Measurements from ENCODE around the gene ARHGAP15.

ARHGAP15 gene

DNA sequence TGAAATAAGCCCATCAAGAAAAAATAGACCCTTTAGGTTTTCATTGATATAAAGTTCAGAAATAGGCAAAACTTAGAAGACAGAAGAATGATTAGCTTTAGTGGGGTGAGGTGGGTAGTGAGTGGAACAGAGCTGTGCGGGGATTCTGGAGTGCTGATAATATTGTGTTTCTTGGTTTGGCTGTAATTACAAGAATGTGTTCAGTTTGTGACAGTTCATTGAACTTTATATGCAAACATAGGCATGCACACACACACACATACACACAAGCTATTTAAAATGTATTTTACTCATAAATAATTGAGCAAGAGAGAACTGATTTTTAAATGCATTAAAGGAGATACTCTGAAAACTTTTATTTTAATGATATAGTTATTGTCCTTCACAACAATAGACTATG lies 17.1 kb downstream of the ARHGAP15 start:
- DNase-seq = no peak

DNA sequence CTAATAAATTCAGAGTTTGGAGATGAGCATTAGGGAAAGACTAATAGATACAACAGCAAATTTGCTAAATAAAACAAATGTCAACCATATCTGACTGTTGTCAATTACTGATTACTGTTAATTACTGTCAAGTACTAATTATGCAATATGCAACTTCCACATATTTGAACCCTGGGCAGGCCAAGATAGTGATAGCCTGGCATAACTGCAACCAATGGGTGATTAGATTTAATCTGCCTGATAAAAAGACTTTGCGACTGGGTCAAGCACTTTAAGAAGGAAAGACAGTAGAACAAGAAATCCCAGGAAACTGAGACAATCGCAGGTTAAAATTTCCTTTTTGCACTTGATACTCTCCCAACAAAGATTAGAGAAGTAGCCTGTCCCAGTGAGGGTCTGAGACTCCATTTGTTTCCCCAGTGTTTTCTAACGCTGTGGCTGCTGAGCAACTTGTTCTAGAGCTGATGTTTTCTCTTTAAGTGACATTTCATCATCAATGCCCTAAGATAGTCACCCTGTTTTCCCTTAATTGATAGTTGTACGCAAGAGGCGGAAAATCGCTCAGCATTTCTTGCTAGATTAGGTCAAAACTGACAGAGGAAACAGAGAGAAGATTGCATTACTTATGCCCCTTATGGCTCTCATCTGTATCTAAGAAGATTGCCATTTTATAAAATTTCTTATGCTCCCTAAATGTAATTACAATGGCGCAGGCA lies 17.8 kb downstream of the ARHGAP15 start:
- DNase-seq = no peak

DNA sequence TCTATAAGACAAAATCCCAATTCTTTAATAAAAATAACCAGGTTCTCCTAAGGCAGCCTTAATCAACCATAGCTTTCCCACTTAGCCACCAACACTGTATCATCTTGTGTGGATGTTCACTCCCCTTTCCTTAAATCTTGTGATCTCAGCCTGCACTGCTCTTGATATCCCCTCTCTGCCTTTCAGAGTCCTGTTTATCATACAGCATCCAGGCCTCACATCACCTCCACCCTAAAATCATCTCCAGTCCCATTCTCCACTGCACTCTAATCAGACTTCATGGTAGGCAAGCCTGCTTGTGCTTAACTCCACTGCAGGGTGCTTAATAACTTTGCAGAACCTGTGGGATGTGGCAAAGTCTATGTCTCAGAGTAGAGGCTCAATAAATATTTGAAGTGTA lies 18.8 kb downstream of the ARHGAP15 start:
- no peak for DNase-seq

DNA sequence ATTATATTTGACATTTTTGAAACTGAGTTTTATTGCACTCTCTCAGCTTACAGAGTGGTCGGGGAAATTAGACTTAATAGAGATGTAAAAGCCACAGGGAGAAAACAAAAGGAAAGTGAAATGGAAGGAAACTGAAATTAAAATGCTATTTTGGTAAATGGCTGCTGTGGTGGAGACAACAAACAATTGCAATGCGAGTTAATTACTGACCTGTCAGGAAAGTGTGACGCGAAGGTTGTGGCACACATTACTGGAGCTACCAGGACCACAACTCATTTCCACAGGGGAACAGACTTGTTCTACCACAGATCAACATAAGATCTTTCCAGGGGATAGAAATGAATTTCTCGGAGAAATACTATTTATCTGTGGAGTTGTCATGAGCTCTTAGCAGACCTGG lies 19.5 kb downstream of the ARHGAP15 start:
- no peak for DNase-seq

DNA sequence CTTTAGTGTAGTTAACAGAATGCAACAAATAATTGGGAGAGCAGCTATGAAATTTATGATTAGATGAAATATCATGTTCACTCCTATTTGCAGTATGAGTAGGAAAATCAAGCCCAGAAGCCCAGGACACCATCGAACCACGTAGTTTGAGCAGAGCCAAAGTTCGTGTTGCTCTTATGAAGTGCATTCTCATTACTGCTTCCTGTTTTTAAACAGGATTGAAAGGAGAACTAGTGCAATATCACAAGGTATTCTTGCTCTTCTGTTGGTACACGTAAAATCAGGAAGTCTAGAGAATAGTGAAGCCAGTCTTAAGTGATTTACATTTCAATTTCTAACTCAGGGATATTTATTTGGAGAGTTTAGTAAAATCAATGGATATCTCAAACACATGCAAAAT lies 21.1 kb downstream of the ARHGAP15 start:
- no peak for DNase-seq

DNA sequence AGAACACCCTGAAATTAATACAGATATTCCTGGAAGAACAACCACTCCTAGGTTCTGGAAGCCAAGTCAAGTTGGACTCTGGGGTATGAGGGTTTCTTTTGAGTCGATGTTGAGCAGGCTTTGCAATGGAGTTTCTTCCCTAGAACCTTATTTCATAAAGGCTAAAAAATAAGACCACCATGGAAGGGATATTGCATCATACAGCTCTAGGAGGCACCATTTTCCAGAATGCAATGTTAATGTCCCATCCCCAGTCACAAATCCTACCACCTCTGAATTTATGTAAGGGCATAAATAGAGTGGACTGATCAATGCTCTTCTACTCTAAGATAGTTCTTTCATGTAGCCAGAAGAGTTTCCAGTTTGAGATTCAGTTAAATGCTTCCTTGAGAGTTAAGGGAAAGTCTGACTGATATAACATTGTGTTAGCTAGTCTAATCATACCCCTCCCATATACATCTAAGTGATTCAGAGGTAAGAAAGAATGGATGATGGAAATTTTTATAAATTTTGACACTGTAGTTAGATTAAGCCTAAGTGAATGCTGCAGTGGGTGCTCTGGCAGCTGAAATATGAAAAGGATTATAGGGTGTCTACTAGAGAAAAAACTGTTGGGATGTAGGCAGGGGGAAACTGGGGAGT lies 22.0 kb downstream of the ARHGAP15 start:
- no peak for DNase-seq

DNA sequence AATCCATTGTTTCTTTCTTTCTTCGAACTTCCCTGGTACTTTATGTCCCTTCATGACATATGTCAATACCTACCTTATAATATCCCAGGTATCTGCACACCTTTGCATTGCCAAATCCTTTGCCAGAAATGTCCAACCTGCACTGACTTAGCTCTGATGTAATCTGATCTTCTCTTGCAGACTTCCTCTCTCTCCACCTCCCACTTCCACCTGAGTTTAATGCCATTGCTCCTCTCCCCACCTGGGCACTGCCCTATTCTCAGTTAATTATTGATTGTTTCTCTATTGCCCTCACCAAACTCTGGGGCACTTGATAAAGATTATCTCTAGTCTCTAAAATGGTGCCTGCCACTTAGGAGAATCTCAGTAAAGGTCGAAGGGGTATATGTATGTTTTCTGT lies 23.0 kb downstream of the ARHGAP15 start:
- no peak for DNase-seq

DNA sequence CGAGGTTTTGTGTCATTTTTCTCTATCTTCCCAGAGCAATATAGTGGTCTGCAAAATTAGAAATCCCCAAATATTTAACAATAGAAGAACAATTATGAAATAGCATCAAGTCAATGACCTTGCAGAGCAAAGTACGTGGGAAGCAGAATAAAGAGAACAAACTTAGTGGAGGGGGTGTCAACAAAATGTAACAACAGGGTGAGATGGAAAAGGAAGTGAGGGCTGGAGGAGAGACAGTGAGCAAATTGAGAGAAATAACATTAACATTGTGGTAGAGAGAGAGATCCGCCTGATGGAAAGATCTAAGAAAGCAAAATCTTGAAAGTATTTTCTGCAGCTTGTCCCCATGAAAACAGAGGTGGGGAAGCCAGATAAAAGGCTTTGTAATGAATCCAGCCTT lies 23.4 kb downstream of the ARHGAP15 start:
- no peak for DNase-seq

DNA sequence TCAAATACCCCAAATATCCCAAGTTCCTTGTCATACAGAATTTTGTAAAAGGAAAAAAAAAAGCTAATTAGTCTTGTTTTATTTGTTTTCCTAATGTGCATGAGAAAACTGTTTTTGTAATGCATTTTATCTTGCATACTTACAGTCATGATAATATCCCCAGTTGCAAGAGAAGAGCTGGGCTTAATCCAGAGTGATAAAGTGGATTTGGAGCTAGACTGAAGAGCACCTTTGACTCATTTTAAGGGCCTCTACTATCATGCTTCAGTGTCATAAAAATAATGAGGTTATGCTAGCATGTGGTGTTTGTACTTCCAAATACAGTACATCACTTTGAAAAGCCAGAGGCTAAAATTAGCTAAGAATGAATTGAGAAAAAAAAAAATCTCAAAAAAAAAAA lies 26.4 kb downstream of the ARHGAP15 start:
- DNase-seq = no peak

DNA sequence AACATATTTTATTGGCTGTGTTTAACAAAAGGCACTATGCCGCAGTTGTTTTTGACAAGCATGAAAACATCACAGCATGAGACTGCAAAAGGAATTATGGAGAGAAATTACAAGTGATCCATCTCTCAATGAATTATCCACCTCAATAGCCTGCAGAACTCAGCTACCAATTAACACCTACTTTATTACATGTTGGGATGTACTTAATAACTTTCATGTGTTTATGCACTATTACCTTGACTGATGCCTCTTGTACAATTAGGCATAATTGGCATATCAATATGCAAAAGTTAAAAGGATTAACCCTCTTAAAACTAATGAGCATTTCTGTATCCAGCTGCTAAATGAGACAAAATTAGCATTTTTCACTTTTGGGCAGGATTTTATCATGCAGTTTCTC lies 27.8 kb downstream of the ARHGAP15 start:
- DNase-seq = no peak

DNA sequence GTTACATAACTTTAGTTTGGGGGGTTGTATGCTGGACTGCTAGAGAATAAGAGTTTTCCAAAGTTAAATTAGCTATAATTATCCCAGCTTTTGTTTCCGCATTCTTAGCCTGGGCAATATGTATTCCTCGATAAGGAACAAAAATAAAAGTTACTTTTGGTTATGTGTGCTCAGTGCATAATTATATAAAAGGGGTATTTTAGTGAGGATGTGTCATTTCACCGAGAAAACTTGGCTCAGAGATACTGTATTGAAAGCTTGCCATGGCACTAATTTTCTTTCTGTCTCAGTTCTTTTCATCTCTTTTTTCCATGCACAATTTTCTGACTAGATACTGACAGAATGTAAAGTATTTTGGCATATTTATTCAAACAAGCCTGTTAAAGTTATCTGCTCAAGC lies 28.2 kb downstream of the ARHGAP15 start:
- no peak for DNase-seq

DNA sequence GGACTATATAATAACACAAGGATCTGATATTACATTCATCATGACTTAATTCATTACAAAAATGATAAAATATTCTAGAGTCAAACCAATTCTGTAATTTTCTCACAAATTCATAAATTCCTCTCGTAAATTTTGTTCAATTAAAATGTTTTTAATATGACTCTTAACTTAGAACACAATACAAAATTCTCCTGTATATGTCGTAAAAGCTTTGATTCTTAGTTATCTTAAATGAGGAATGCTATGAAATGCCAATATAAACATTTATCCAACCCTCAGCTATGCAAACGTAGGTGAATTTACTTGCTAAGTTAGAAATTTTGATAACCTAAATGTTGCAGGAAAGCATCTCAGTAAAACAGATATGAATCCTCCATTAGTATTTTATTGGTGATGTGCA lies 28.9 kb downstream of the ARHGAP15 start:
- DNase-seq = no peak

DNA sequence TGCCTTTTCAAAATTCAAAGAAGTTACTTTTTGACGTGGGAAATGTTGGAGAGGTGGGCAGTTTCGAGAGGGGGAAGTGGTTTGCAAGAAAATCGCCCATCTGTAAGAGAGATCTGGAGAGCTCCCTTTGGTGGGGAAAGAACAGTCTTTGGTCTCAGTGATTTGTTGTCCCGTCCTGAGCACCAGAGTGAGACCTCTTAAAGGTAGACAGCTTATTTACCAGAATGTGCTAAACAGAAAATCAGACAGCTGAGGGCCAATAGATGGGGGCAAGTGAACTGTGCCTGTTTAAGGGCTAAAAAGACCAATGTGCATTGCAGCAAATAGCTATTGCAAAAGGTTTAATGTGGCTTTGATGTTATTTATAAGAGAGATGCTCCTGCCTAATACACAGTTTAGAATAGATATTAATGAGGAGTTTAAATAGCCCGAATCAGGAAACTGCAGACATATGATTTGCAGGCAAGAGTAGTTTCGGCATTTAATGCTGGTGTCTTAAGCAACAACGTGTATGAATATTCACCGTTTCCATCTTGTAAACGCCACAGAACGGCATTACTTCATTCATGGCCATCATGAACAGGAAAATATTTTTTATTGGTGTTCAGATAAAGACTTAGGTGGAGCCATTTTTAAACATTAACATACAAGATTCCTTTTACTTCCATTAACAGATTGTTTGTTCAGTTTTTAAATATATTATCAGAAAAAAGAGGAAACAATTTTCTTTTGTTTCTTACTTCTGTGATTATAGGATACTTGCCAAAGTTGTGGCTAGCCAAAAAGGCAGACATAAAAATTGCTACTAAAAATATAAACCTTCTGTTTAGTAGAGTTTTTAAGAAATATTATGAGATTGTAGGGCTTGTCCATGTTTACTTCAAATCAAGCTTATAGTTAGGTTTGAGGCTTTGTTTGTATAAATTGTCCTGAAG lies 29.6 kb downstream of the ARHGAP15 start:
- DNase-seq = no peak

DNA sequence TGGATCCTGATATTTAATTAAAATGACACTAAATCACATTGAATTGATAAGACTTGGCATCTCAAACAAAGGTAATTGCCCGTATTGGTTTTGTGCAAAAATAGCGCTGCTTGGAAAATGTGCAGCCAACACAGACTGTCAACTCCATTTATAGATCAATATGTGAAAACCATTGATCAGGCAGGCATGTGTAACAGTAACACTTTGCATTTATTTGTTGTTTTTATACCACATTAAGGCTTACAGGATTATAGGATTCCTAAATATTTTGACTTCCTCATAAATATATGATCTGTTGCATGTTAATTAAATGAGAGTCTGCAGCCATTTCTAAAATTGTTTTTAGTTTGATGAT lies 30.2 kb downstream of the ARHGAP15 start:
- no peak for DNase-seq

DNA sequence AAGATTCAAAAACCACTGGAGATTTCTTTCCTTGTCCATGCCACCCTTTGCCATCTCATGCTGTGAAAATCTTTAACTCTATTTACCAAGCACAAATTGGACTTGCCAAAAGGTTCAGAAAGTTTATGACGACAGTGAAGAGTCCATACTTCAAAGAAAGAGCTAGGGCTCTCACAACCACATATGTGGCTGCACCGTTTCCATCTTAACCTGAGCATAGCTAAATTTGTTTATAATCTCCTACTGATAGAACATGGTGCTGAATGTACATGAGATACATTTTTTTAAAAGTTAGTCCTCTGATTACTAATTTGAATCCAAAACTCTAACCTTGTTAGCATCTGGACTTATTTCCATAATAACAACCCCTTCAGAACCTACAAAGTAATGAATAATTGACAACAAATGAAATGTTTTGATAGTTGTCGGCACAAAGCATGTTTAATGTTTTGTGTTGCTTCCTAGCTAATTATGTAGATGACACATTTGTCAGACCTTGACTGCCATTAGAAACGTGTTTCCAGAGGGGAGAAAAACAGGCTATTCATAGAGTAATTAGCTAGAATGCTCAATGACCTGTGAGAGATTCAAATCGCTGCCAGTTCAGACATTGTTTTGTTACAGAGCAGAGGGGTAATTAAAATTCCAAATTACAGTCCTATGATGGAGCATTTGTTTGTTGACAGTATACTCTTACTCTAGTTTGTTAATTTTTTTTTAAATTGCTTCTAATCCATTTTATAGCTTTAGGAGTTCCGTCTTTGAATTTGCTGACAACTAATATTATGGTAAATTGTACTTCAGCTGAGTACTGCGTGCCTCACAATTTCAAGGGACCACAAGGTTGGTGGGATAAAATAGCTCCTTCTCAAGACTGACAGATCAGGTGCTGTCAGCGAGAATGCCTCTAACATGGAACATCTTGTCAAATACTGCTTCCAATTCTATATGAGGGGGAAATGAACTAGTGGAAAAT lies 31.8 kb downstream of the ARHGAP15 start:
- DNase-seq = no peak

DNA sequence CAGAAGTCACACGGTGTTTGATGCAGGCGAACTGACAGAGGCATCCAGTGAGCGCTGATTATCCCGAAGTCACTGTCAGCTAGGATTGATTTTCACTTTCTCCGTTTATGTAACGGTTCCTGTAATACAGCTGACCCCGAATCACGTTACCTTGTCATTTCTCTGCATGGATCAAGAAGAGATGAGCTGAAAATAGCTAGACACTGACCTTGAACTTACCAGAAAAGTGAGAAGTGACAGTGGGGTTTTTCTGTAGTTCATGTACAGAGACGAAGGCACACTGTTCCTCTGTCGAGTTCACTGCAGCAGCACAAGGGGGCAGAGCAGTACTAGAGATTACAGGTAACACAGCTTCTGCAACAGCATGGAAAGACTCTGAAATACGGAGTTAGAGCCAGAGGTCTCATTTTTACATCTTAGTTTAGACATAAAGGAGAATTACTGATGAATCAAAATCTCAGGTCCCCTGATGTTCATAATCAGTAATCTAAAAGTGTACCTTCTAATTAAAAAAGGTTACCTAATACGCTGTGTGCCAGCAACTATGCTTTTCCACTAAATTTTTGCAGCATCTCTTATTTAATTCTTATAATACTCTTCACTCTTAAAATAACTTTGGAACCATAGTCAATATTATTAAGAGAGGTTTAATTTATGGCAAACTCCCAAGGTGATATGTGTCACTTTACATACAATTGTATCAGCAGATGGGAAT lies 33.1 kb downstream of the ARHGAP15 start:
- peak; percentile 69 for DNase-seq

DNA sequence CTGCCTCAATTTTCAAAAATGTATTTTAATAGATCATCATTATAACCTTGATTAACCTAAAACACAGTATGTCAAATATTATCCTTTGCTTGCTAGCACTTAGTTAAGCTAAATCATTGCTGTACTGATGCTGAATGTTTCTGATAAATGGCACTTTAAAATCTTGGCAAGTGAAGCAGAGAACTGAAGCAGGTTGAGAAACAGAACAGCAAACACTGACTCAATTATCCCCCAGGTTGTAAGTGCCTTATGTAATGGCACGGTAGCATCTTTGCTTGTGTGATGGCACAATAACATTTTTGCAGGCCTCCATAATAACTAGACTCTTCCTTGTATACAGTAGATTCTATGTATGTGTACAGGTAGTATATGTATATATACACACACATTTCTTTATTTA lies 33.8 kb downstream of the ARHGAP15 start:
- DNase-seq = no peak

DNA sequence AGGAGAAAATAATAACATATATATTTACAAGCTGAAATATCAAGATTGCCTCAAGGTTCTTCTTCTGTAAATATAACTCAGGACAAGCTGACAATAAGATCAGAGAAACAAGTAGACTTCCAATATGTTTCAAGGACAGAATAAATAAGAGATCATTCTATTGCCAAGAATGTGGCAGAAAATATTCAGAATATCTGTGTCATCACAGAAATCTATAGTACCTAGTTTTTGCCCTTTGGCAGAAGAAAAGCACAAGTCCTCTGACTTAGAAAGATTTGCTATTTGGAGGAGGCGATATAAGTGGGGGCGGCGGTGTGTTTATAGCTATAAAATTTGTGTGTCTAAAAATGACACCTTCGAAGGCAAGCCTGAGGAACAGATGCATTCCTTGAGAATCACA lies 34.3 kb downstream of the ARHGAP15 start:
- no peak for DNase-seq

DNA sequence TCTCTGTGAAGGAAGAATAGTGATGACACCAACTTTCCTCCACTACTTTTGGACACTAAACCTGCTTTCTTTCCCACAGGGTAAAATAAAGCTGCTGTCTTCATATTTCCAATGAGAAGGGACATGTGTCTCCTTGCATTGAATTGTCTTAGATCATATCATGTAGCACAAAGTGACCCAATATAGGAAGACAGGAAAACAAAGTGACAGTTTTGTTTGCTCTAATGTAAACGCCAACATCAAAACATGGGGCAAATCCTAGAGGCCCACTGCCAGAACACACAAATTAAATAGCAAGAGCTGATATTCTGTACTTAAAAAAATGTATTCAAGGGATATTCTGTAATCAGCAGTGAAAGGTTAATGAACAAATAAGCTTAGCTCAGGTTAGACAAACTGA lies 36.1 kb downstream of the ARHGAP15 start:
- DNase-seq = no peak

DNA sequence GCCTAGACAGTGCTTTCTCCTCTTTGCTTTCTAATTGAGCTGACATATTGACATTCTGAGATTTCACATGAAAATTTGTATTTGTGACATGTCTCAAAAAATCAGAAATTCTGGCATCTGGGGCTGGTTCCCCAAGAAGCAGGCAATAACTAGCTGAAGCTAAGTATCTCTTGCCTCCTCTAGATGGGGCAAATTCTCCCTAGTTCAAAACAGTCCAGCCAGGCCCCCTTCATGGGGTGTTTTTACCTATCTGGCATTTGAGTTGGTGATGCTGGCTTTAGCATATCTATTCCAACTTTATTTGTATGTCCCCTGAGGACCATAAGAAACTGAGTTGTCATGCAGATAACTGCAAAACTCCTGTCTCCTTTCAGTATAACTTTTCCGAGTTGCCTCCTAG lies 39.9 kb downstream of the ARHGAP15 start:
- DNase-seq = no peak

DNA sequence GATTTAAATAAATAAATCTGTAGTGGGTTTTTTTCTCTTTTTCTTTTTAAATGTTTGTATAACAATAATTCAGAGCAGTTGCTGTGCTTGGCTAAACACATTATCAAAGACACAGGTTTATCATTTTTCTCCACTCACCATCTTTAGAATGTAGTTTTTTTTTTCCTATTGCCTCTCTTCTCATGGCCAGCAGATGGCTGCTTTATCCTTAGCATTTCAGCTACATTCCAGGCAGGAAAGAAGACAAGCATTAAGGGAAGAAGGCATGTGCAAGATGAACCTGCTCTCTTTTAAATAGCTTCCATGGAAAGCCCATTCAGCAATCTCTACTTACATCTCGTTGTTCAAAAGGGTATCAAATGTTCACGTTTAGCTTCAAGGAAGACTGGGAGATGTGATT lies 42.6 kb downstream of the ARHGAP15 start:
- DNase-seq = no peak

DNA sequence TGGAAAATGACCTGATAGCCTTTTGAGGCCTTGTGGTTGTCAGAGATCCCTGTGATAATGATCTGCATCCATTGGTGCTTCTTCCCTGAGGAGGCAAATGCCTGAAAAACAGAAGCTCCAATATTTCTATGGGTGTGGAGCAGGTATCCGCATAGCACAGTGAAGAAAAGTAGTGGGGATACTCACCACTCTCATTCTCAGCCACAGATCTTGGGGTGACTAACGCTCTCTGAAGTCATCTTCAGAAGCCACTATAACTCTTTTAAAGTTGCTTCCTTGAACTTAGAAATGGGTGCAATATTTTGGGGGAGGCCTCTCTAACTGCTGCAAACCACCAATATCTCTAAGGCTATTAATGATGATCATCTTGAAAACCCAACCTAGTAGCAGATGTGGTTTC lies 46.2 kb downstream of the ARHGAP15 start:
- DNase-seq = no peak

Measured in NCI-H510A treated with DMSO at 0.1 percent for 48 hours (cell line).